ENCODE results near the gene BPGM. TPM values are rescaled to one million over a fixed set of nuclear protein-coding genes. Genes with fewer than 3 reads are reported as not detected.

BPGM gene
- polyA plus RNA-seq, 2 donors = 9.5 to 27.1 TPM

GRCh38 chr7:134699021-134699818, 52.6 kb downstream of the BPGM start:
- H3K27ac ChIP-seq (ENCODE audit: low read depth in 2 of 2, low read length in 1 of 2) = no peak overlapping the region
- 61 to 69% methylated on average over 8 of the region's 8 CpGs for WGBS, 2 donors
- no peaks in the 10 kb centered on the region for H3K27me3 ChIP-seq (ENCODE audit: control insufficient read depth in 1 of 2, insufficient read depth in 2 of 2, low read length in 2 of 2)

GRCh38 chr7:134699899-134700298, 53.2 kb downstream of the BPGM start:
- H3K27ac ChIP-seq (ENCODE audit: low read depth in 2 of 2, low read length in 1 of 2) = no peak overlapping the region
- H3K4me3 ChIP-seq (ENCODE audit: low read depth in 1 of 2, low read length in 2 of 2) = no peak overlapping the region
- no peaks in the 10 kb centered on the region for H3K36me3 ChIP-seq (ENCODE audit: control insufficient read depth in 2 of 2, insufficient read depth in 2 of 2, low read length in 1 of 2)
- peaks cover 0 to 3% of the 10 kb centered on the region in 2 donors for H3K4me1 ChIP-seq (ENCODE audit: control insufficient read depth in 2 of 2, insufficient read depth in 2 of 2, low read length in 1 of 2)
- WGBS, 2 donors = 47 to 67% methylated on average over 2 of the region's 2 CpGs
- no peaks in the 10 kb centered on the region for H3K9me3 ChIP-seq (ENCODE audit: control insufficient read depth in 2 of 2, insufficient read depth in 1 of 2, low read depth in 1 of 2, low read length in 1 of 2)
- no peaks in the 10 kb centered on the region for H3K27me3 ChIP-seq (ENCODE audit: control insufficient read depth in 1 of 2, insufficient read depth in 2 of 2, low read length in 2 of 2)

More at GRCh38 chr7:134699021-134699818, 52.6 kb downstream of the BPGM start:
- Histone ChIP-seq H3K4me1 (ENCODE audit: control insufficient read depth in 2 of 2, insufficient read depth in 2 of 2, low read length in 1 of 2) (peaks cover 0 to 3% of the 10 kb centered on the region in 2 donors), H3K36me3 (ENCODE audit: control insufficient read depth in 2 of 2, insufficient read depth in 2 of 2, low read length in 1 of 2) (no peaks in the 10 kb centered on the region), H3K9me3 (ENCODE audit: control insufficient read depth in 2 of 2, insufficient read depth in 1 of 2, low read depth in 1 of 2, low read length in 1 of 2) (no peaks in the 10 kb centered on the region), H3K4me3 (ENCODE audit: low read depth in 1 of 2, low read length in 2 of 2) (no peak overlapping the region)

GRCh38 chr7:134701272-134701671, 54.6 kb downstream of the BPGM start:
- Histone ChIP-seq H3K27me3 (ENCODE audit: control insufficient read depth in 1 of 2, insufficient read depth in 2 of 2, low read length in 2 of 2) (no peaks in the 10 kb centered on the region), H3K27ac (ENCODE audit: low read depth in 2 of 2, low read length in 1 of 2) (peak overlapping the region in 1 of 2 donors; percentile 42), H3K36me3 (ENCODE audit: control insufficient read depth in 2 of 2, insufficient read depth in 2 of 2, low read length in 1 of 2) (no peaks in the 10 kb centered on the region), H3K4me1 (ENCODE audit: control insufficient read depth in 2 of 2, insufficient read depth in 2 of 2, low read length in 1 of 2) (peaks cover 0 to 1% of the 10 kb centered on the region in 2 donors), H3K9me3 (ENCODE audit: control insufficient read depth in 2 of 2, insufficient read depth in 1 of 2, low read depth in 1 of 2, low read length in 1 of 2) (no peaks in the 10 kb centered on the region), H3K4me3 (ENCODE audit: low read depth in 1 of 2, low read length in 2 of 2) (no peak overlapping the region)
- 92 to 96% methylated on average over 2 of the region's 2 CpGs for WGBS, 2 donors

DNA sequence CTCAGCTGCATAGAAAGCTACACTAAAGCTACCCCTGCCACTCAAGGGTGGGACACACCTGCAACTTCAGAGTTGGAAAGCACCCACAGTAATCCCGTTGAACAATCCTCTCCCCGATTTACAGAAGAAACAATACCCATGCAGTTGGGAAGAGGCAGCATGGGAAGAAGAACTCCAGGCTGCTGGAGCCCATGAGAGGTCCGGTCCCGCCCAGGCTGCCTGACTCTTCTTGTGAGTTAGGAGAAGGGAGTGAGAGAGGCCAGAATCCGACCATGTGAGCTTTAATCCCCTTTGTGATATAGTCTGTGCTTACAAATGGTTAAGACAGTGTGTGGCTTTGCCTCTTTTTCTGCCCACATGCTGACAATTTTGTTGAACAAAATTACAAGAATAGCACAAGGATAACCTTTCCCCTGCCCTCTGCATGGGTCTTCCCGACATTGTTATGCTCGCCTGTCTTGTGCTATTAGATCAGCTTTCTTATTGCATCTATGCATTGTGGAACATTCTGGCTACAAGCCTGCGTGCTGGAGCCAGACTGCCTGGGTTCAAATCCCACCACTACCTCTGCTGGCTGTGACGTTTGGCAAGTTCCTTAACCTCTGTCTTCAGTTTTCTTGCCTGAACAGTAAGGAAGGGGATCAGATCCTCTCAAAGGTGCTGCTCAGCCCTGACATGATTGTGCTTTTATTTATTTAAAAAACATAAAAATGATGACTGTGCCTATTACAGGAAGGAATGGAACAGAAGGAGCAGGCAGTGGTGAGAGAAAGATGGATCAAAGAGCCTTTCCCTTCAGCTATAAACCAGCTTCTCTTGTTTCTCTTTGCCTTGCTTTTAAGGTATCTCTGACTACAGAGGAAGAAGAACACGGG, 56.0 kb downstream of the BPGM start:
- Histone ChIP-seq H3K36me3 (ENCODE audit: control insufficient read depth in 2 of 2, insufficient read depth in 2 of 2, low read length in 1 of 2) (no peaks in the 10 kb centered on the region), H3K27me3 (ENCODE audit: control insufficient read depth in 1 of 2, insufficient read depth in 2 of 2, low read length in 2 of 2) (no peaks in the 10 kb centered on the region), H3K4me1 (ENCODE audit: control insufficient read depth in 2 of 2, insufficient read depth in 2 of 2, low read length in 1 of 2) (no peaks in the 10 kb centered on the region), H3K9me3 (ENCODE audit: control insufficient read depth in 2 of 2, insufficient read depth in 1 of 2, low read depth in 1 of 2, low read length in 1 of 2) (no peaks in the 10 kb centered on the region), H3K27ac (ENCODE audit: low read depth in 2 of 2, low read length in 1 of 2) (peak overlapping the region; percentile 22 to 61), H3K4me3 (ENCODE audit: low read depth in 1 of 2, low read length in 2 of 2) (no peak overlapping the region)
- WGBS, 2 donors = 69 to 76% methylated on average over 10 of the region's 10 CpGs

DNA sequence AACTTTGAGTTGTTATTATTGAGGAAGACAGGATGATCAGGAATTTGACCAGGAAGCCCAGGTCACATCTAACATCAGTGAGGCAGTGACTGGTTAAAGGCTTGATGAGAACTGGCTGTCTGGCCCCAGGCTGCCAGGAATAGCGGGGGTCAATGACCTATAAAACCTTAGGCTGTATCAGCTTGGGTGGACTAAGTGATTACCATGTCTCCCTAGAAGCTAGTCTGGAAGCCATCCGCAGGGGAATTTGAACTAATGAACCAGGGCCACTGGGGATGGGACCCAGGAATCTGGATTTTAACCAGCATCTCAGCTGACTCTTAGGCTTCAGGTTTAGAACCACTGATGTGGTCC, 56.6 kb downstream of the BPGM start:
- H3K4me3 ChIP-seq (ENCODE audit: low read depth in 1 of 2, low read length in 2 of 2) = no peak overlapping the region
- H3K27ac ChIP-seq (ENCODE audit: low read depth in 2 of 2, low read length in 1 of 2) = peak overlapping the region; percentile 66 to 78
- H3K36me3 ChIP-seq (ENCODE audit: control insufficient read depth in 2 of 2, insufficient read depth in 2 of 2, low read length in 1 of 2) = no peaks in the 10 kb centered on the region
- H3K27me3 ChIP-seq (ENCODE audit: control insufficient read depth in 1 of 2, insufficient read depth in 2 of 2, low read length in 2 of 2) = no peaks in the 10 kb centered on the region
- WGBS, 2 donors = 82 to 90% methylated on average over 2 of the region's 2 CpGs
- H3K4me1 ChIP-seq (ENCODE audit: control insufficient read depth in 2 of 2, insufficient read depth in 2 of 2, low read length in 1 of 2) = no peaks in the 10 kb centered on the region
- H3K9me3 ChIP-seq (ENCODE audit: control insufficient read depth in 2 of 2, insufficient read depth in 1 of 2, low read depth in 1 of 2, low read length in 1 of 2) = no peaks in the 10 kb centered on the region

GRCh38 chr7:134703782-134704181, 57.1 kb downstream of the BPGM start:
- Histone ChIP-seq H3K9me3 (ENCODE audit: control insufficient read depth in 2 of 2, insufficient read depth in 1 of 2, low read depth in 1 of 2, low read length in 1 of 2) (no peaks in the 10 kb centered on the region), H3K27ac (ENCODE audit: low read depth in 2 of 2, low read length in 1 of 2) (peak overlapping the region; percentile 66 to 78), H3K4me3 (ENCODE audit: low read depth in 1 of 2, low read length in 2 of 2) (no peak overlapping the region), H3K27me3 (ENCODE audit: control insufficient read depth in 1 of 2, insufficient read depth in 2 of 2, low read length in 2 of 2) (no peaks in the 10 kb centered on the region), H3K36me3 (ENCODE audit: control insufficient read depth in 2 of 2, insufficient read depth in 2 of 2, low read length in 1 of 2) (no peaks in the 10 kb centered on the region), H3K4me1 (ENCODE audit: control insufficient read depth in 2 of 2, insufficient read depth in 2 of 2, low read length in 1 of 2) (no peaks in the 10 kb centered on the region)
- WGBS, 2 donors = 64% methylated on average over 6 of the region's 6 CpGs

- WGBS, 2 donors = 88 to 91% methylated on average over 5 of the region's 5 CpGs
These were observed 58.2 kb downstream of the BPGM start for GRCh38 chr7:134704827-134705226.

GRCh38 chr7:134705716-134706115, 59.1 kb downstream of the BPGM start:
- WGBS, 2 donors = 38 to 80% methylated on average over 2 of the region's 2 CpGs
- no peak overlapping the region for H3K27ac ChIP-seq (ENCODE audit: low read depth in 2 of 2, low read length in 1 of 2)

More at GRCh38 chr7:134704827-134705226, 58.2 kb downstream of the BPGM start:
- Histone ChIP-seq H3K36me3 (ENCODE audit: control insufficient read depth in 2 of 2, insufficient read depth in 2 of 2, low read length in 1 of 2) (no peaks in the 10 kb centered on the region), H3K4me3 (ENCODE audit: low read depth in 1 of 2, low read length in 2 of 2) (no peak overlapping the region), H3K4me1 (ENCODE audit: control insufficient read depth in 2 of 2, insufficient read depth in 2 of 2, low read length in 1 of 2) (no peaks in the 10 kb centered on the region), H3K27ac (ENCODE audit: low read depth in 2 of 2, low read length in 1 of 2) (peak overlapping the region; percentile 47 to 66), H3K9me3 (ENCODE audit: control insufficient read depth in 2 of 2, insufficient read depth in 1 of 2, low read depth in 1 of 2, low read length in 1 of 2) (no peaks in the 10 kb centered on the region), H3K27me3 (ENCODE audit: control insufficient read depth in 1 of 2, insufficient read depth in 2 of 2, low read length in 2 of 2) (no peaks in the 10 kb centered on the region)

GRCh38 chr7:134706468-134706867, 59.8 kb downstream of the BPGM start:
- Histone ChIP-seq H3K4me1 (ENCODE audit: control insufficient read depth in 2 of 2, insufficient read depth in 2 of 2, low read length in 1 of 2) (no peaks in the 10 kb centered on the region), H3K27me3 (ENCODE audit: control insufficient read depth in 1 of 2, insufficient read depth in 2 of 2, low read length in 2 of 2) (no peaks in the 10 kb centered on the region), H3K27ac (ENCODE audit: low read depth in 2 of 2, low read length in 1 of 2) (no peak overlapping the region), H3K9me3 (ENCODE audit: control insufficient read depth in 2 of 2, insufficient read depth in 1 of 2, low read depth in 1 of 2, low read length in 1 of 2) (no peaks in the 10 kb centered on the region), H3K4me3 (ENCODE audit: low read depth in 1 of 2, low read length in 2 of 2) (no peak overlapping the region), H3K36me3 (ENCODE audit: control insufficient read depth in 2 of 2, insufficient read depth in 2 of 2, low read length in 1 of 2) (no peaks in the 10 kb centered on the region)
- WGBS, 2 donors = 65 to 70% methylated on average over 5 of the region's 5 CpGs

More at GRCh38 chr7:134705716-134706115, 59.1 kb downstream of the BPGM start:
- no peak overlapping the region for H3K4me3 ChIP-seq (ENCODE audit: low read depth in 1 of 2, low read length in 2 of 2)
- no peaks in the 10 kb centered on the region for H3K36me3 ChIP-seq (ENCODE audit: control insufficient read depth in 2 of 2, insufficient read depth in 2 of 2, low read length in 1 of 2)
- no peaks in the 10 kb centered on the region for H3K27me3 ChIP-seq (ENCODE audit: control insufficient read depth in 1 of 2, insufficient read depth in 2 of 2, low read length in 2 of 2)
- H3K9me3 ChIP-seq (ENCODE audit: control insufficient read depth in 2 of 2, insufficient read depth in 1 of 2, low read depth in 1 of 2, low read length in 1 of 2) = no peaks in the 10 kb centered on the region
- H3K4me1 ChIP-seq (ENCODE audit: control insufficient read depth in 2 of 2, insufficient read depth in 2 of 2, low read length in 1 of 2) = no peaks in the 10 kb centered on the region
